GM18873 (cell line): ENCODE measurements around the gene ARHGAP21.
"Not testable (repeated sequence)": the region's sequence is repeated elsewhere in the genome, so short reads cannot be mapped to it uniquely, and the experiment has no call there.

Source experiments
- ATAC-seq: cut with Tn5 transposase; IDR thresholded peaks from one replicate; pipeline ENCODE4 v1.9.1; 2021; ENCODE audit warnings: mild to moderate bottlenecking, moderate library complexity, moderate number of reproducible peaks; ENCODE audit not compliant: unreplicated experiment, low FRiP score

ARHGAP21 gene

GRCh38 chr10:24723788-24724380 is at the start of gene ARHGAP21:
Gene ARHGAP21, minus strand, starts transcription at chr10:24723887. Its CDS starts 1,988 bp downstream, at chr10:24721899.
- peak; percentile 1 for ATAC-seq

- ATAC-seq, result no peak
Measured at GRCh38 chr10:24771943-24772694, 48.4 kb upstream of the ARHGAP21 start.

- ATAC-seq, result not testable (repeated sequence)
Measured at GRCh38 chr10:24764991-24765390, 41.3 kb upstream of the ARHGAP21 start.

GRCh38 chr10:24762966-24763623 is 39.4 kb upstream of the ARHGAP21 start:
- no peak for ATAC-seq

- no peak for ATAC-seq
Measured at GRCh38 chr10:24762161-24762924, 38.7 kb upstream of the ARHGAP21 start.

GRCh38 chr10:24759672-24760071 is 36.0 kb upstream of the ARHGAP21 start:
- ATAC-seq, result no peak

- ATAC-seq, result not testable (repeated sequence)
Measured at GRCh38 chr10:24758254-24758653, 34.6 kb upstream of the ARHGAP21 start.

GRCh38 chr10:24756283-24756682 is 32.6 kb upstream of the ARHGAP21 start:
- ATAC-seq, result no peak

- no peak for ATAC-seq
Measured at GRCh38 chr10:24751716-24752115, 28.0 kb upstream of the ARHGAP21 start.

GRCh38 chr10:24750695-24751094 is 27.0 kb upstream of the ARHGAP21 start:
- ATAC-seq, result no peak

GRCh38 chr10:24748214-24748613 is 24.5 kb upstream of the ARHGAP21 start:
- no peak for ATAC-seq

GRCh38 chr10:24744946-24745345 is 21.3 kb upstream of the ARHGAP21 start:
- no peak for ATAC-seq

- ATAC-seq, result no peak
Measured at GRCh38 chr10:24740714-24741113, 17.0 kb upstream of the ARHGAP21 start.

GRCh38 chr10:24737001-24737400 is 13.3 kb upstream of the ARHGAP21 start:
- ATAC-seq, result no peak

- ATAC-seq, result no peak
Measured at GRCh38 chr10:24731942-24732341, 8.3 kb upstream of the ARHGAP21 start.

- ATAC-seq, result no peak
Measured at GRCh38 chr10:24730811-24731210, 7.1 kb upstream of the ARHGAP21 start.

GRCh38 chr10:24727786-24728185 is 4.1 kb upstream of the ARHGAP21 start:
- no peak for ATAC-seq

- ATAC-seq, result no peak
Measured at GRCh38 chr10:24726626-24727025, 2.9 kb upstream of the ARHGAP21 start.

- ATAC-seq, result not testable (repeated sequence)
Measured at GRCh38 chr10:24726029-24726428, 2.3 kb upstream of the ARHGAP21 start.

GRCh38 chr10:24724381-24725228 is 918 bp upstream of the ARHGAP21 start:
- peak; percentile 95 for ATAC-seq
